NCI-H2029 treated with DMSO at 0.1 percent for 48 hours (cell line): ENCODE data around the gene PRKD3.

Source experiments
- DNase-seq: peaks from one replicate; lab custom pipeline; 2025; lab: John Stamatoyannopoulos, UW

Gene PRKD3

DNA sequence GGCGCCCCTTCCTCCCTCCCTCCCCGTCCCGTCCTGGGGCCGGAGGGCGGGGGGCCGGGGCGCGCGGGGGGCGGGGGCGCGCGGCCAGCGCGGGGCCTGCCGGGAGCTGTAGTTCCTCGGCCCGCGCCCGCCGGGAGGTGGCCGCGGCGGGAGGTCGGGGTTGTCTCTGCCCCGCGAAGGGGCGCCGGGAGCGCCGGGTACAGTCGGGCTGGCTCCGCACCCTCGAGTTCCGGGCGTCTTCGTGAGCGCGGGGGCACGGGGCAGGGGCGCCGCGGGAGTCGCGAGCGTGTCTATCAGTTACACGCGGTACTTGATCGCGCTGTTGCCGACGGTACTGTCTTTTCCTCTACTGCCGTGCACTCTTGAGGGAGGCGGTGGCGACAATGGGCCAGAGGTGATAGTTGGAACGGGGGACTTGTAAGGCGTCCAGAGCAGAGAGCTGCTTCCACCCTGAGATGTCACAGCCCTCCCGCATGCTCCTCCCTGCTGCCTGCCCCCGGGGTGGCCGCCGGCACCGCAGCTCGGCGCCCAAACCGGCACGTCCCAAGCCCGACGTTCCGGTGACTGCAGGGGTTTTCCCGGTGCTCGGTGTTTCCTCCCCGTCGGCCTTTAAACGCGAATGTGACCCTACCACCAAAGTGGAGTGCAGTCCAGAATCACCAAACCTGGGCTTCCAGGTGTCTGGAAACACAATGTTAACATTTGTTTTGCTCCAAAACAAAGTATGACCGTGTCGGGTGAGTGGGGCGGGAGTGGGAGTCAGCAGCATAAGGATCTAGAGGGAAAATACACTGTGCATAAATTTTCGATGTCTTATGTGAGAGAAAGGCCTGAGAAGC is at the start of gene PRKD3:
Gene PRKD3, minus strand, starts transcription at position 48 of the 839 bp plus-strand sequence. CDS start 8,309 bp downstream, outside the sequence.
- no peak for DNase-seq

DNA sequence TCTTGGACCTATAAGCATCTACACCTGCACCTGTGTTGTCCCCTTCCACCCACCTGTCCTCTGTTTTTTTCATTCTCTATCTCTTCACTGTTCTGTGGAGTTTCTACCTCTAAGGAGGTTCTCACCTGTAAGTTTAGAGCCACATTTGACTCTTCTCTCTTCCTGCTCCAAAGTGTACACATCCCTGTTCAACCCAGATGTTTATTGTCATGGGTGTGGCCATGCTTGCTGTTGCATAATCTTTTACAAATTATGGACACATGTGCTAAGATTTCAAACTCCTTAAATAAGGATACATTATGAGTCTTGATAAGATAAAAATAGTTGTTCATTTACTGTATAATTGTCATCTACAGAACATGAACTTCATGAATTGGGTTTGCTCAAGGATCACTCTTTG is 47.4 kb upstream of the PRKD3 start:
- DNase-seq = no peak

DNA sequence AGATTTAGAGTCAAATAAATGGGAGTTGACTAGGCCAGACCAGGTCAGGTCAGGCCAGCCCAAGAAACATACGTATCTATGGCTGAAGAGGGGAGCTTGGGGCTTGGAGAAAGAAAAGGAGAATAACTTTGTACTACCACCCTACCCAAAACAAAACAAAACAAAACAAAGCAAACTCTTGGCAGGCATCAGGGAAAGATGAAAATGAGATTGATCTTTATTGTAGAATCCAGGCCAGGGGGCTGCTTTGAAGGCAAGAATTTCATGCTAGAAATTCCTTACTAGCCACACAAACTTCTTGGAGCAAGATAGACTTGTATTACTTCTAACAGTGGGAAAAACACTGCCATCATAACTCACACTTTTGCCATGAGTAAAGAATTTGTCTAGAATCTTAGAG is 46.0 kb upstream of the PRKD3 start:
- no peak for DNase-seq

DNA sequence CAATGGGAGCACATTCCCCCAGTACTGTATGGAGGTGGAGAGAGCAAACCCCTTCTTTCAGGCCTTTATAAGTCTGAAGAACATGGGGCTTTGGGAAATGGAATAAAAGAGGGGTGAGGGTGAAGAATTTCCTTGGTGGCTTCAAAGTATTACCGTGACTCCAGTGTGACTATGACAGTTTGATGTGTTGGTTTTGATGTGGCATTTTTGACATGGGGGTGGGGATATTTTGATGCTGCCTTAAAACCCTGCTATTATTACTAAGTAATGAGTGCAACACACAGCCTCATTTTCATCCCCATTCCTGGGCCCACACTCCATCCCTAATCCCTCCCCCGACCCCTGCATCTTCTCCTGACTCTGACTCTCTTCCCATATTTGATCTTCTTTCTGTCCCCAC is 43.4 kb upstream of the PRKD3 start:
- no peak for DNase-seq

DNA sequence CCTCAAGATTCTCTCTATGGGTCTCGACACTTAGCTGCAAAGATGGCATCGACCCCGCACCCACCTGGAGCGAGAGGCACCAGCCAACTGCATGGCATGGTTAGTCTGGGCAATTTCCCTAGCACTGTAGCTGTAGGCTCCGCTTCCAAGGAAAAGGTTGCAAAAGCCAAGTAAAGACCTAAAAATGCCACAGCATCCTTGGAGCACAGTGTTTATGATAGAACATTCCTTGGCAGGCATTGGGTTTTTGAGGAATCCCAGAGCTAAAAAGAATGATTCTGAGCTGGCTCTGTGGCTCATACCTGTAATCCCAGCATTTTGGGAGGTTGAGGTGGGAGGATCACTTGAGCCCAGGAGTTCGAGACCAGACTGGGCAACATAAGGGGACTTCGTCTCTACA is 42.7 kb upstream of the PRKD3 start:
- DNase-seq = no peak

DNA sequence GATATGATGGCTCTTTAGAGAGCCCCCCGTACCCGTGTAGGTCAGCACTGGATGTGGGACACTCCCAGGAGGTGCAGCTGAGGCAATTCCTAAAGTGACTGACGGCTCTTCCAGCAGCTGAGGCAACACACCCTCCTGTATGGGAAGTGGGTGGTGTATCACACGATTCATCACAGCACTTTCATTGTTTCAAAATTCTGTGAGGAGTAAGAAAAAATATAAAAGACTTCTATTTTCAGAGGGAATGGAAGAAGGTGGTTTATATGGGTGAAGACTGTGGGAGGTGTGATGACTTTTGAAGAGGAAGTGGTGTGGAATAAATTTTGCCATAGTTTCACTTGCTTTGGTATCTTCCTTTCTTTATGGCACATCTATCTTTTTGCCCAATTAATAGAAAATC is 42.1 kb upstream of the PRKD3 start:
- no peak for DNase-seq

DNA sequence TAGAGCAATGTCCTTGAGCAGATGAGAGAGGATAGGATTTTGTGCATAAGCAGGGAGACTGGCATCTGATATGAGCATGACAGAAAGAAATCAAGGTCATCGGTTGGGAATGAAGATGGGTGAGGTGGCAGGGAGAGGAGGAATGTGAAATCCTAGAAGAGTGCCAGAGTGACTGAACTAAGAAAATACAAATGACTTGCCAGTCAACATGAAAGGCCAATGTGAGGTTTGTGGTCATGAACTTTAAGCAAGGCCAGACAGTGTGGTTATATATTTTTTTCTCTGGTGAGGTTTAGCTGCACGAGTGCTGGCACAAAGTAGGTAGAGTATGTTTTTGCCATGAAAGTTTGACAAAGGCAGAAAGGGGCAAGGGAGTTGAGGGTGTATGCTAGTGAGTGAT is 41.0 kb upstream of the PRKD3 start:
- no peak for DNase-seq

DNA sequence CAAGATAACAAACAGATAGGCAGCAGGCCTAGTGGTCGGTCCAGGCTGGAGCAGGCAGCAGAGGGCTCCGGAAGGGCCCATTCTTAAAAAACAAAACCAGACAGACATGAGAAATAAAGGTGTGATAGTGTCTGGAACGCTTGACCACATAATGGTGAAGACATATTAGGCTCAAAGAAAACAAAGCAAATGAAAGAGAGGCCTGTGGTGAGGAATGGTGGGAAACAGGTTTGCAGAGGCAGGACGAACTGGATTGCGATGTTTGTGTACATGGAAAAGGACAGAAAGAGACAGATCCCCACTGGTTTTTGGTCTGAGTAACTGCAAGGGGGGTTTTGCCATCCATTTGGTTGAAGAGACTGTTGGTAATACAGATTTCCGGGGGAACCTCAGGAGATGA is 39.7 kb upstream of the PRKD3 start:
- no peak for DNase-seq

DNA sequence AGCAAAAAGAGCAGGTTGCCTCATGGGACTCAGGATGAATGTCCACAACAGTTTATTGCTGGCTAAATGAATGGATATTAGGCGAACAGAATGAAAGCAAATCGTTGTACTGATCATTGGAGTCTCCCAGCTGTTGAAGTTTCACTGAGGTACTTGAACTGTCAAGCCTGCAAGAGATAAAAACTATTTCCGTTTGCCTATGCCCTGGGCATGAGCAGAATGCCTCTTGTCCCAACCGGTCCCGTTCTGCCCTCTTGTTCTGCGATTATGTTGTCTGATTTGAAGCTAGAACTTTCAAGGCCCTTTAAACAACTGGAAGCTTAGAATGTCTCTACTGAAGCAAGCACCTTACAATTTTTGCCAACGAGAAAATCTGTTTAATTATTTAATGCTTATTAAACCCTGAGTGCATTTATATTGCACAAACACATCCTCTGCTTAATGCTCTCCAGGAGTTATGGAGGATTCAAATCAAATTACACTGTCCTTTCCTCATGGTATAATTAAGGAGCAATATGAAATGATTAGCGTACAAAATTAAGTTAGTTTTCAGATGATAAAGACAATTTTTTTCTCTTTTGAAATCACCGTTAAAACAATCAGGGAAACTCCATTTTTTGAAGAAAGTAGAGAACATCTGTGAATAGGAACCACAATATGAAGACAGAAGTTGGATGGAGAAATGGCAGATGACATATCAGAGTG is 37.5 kb upstream of the PRKD3 start:
- DNase-seq = no peak

DNA sequence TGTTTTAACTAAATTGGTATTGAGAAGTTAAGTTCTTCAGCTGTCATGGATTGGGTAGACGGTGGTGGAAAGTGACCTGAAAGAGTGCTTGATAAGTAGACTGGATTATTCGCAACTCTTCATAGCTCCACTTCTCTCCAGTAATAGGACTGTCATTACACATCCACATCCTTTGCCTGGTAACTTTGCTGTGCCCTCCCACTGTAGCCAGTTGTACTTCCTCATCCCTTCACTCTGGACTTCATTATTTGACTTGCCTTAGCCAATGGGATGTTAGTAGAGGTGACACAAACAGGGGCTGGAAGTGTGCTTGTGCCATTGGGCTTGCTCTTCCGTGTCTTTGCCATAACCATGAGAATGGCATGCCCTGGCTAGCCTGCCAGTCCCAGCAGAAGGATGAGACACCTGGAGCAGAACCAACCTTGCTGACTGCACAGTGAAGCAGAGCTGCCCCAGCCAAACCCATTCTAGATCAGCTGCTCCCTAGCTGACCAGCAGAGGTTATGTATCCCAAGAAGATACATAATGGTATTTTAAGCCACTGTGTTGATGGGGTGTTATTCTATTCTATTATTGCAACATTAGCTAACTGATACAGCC is 36.7 kb upstream of the PRKD3 start:
- no peak for DNase-seq

DNA sequence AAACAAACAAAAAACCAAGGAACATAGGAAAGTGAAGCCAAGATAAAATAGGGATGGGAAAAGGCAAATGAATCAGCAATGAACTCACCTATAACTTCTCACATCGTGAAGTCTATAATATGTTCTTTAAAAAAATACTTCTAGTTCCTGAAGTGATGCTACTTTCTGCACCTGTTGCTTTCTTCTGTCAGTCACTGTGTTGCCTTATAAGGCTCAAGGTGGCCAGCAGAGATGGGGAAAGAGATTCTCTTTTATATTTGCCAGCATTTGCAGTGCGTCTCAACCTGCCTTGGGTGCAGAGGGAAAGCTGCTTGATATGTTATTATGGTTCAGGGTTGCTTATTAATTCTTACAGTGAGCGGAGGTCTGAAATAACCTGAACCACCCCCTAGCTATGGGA is 33.8 kb upstream of the PRKD3 start:
- DNase-seq = no peak

DNA sequence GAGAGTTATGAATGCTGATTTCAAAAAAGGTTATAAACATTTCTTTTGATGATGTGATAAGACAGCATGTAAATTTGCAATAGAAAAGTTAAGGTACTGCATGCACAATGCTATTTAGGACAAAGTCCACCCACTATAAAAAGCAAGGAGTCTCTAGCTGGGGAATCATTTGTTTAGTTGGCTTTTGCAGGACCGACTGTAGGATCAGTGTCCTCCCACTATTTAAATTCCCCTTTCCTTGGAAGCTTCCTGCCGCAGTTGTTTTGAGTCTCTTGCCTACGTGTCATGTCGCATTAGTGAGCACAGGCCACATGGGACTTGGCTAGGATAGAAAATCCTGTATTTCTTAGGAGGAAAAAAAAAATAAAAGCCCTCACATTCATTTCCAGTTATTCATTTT is 32.9 kb upstream of the PRKD3 start:
- no peak for DNase-seq

DNA sequence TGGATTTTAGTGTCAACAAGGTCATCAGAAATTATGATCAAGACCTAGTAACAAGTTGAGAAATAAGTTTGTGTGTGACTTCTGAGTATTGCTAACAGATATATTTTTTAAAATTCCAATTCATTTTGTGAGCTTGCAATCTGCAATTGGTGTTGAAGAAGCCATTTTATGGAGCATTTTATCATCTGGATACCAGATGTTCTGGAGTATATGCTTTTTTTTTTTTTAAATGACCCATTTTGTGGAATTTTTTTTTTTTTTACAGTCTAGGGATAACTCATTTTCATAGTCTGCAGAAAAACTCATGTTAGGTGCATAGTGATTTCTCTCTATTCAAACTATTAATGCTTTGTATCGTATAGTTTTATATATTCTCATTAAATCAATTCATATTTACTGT is 32.4 kb upstream of the PRKD3 start:
- DNase-seq = no peak

DNA sequence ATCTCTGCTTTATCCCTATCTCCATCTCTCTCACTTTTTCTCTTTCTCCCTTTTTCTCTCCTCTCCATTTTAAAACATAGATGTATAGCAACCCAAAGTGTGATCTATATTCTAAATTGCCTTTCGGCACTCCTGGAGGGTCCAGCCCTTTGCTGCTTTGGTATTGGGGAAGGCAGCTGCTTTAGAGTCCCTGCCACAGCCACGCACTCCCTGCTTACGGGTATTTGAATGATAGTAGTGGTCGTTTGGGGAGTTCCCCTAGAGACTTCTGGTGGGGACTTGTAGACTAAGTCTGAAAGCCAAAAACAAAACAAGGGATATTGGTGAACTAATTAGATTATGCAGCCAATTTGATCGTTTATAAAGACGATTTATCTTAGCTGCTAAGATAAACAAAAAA is 31.7 kb upstream of the PRKD3 start:
- no peak for DNase-seq

DNA sequence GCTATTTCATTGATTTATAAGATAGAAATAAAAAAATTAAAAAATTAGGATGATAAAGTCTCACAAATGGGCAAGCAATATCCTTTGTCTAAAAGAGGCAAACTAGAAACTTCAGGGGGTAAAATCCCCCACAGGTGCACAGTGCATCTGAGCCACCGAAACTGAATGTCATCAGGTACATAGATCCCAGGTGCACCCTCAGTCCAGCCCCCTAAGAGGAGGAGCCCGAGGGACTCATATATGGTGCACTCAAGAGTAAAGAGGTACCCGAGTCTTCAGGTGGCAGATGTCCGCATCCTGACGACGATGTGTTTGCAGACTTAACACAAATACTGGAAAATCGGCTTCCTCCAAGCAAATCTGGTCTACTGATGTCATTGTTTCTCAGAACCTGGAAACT is 31.1 kb upstream of the PRKD3 start:
- DNase-seq = no peak

DNA sequence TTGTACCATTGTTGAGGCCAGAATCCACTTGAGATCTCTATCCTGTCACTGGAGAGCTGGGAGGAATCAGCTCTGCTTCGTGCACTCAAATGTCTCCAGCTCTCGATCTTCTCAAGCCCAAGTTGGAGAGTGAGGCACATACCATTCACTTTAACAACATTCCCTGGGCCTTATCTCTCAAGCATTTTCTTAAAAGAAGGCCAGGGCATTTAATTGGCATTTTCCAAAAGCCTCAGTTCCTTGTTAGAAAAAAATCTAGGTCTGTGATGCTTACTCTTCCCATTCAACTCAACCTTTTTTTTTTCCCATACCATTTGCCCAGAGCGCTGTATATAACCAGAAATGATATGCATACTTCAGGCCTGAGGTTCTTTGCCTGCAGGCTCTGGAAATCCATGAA is 29.9 kb upstream of the PRKD3 start:
- DNase-seq = no peak

DNA sequence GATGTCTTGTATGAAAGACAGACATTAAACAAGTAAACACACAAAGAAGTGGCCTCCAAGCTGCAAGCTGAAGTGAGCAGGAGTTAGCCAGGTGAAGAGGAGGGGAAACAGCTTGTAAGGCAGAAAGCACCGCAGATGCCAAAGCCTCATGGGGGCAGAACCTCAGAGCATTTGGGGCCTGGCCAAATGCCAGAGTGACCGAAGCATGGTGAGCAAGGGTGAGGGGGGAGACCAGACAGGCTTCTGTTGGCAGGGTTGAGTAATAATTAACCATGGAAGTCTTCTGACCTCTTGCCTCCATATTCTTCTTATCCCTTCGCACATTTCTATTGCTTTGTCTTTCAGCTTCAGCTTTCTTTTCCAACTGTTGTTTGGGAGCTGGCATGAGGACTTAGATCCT is 25.4 kb upstream of the PRKD3 start:
- DNase-seq = peak; percentile 77

DNA sequence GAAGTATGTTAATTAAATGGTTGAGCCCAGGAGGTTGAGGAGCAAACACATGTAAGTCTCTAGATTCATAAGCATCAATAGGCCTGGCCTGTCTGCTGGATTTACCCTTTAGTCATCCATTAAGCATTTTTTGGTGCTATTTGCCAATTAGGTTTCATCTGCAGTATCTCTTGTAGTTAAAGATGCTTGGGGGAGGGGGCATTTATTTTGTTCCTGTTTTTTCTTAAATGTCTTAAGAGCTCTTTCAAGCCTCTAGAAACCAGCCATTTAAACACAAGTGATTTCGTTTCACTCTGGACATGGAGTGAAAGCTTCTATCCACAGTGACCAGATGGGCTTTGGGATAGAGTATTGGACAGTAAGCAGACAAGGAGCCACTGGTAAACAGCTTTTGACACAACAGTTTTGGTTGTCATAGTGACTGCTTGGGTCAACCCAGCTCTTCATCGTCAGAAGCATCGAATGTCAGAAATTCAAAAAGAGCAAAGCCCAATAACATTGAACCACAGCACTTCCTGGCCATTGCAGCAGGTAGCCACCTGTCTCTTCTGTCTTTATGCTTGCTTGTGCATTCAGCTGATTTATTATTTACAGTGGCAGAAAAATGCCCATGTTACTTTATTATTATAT is 24.7 kb upstream of the PRKD3 start:
- peak; percentile 83 for DNase-seq

DNA sequence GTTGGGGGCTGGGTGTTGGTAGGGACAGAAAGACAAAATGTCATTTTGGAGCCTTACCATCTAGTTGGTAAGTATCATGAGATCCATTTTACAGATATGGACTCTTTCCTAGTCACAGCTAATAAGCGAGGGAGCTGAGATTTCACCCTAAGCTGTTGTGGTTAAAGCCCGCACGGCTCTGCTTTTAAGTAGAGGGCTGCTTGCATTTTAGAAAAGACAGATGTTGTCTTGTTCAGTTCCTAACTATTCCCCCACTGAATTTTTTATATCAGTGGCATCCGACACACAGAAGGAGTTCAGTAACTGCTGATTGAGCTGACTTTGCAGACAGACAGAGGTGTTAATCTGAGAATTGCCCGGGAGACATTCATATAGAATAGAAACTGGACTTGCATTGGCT is 23.5 kb upstream of the PRKD3 start:
- DNase-seq = no peak

DNA sequence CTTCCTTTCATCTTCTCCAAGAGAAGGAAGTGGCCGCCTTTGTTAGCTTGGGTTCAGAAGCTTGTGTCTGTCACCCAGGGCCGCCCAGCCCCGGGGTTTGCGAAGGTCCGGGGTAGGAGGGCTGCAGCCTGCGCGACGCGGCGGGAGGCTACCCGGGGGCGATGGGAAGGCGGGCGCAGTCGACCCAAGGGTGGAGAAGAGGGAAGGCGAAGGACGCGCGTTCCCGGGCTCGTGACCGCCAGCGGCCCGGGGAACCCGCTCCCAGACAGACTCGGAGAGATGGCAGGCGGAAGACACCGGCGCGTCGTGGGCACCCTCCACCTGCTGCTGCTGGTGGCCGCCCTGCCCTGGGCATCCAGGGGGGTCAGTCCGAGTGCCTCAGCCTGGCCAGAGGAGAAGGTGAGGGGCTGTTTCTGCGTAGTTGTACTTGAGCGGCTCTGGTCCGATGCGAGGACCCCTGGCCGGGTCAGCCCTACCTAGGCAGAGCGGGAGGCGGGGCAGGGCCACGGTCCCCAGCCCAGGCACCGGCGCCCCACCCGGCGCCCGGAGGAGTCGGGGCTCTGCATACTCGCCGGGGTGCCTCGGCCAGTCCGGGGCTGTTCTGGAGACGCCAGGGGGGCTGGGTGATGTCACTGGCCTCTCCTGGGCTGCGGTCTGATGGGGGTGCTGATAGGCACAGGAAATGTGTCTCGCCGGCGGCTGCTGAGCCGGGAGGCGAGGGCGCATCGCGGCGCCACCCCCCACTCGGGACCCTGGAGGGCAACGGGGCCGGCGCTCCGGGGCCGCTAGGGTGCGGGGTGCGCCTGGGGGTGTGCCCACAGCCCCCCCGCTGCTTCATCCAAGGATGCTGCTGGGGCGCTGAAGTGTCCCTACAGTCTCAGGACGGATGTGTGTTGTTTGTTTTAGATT is 20.1 kb upstream of the PRKD3 start, which contains the start of gene QPCT:
Gene QPCT, plus strand, starts transcription at position 178 of the 909 bp plus-strand sequence. Its CDS starts 102 bp downstream, at position 280.
- no peak for DNase-seq
